Nephron (organoid): ENCODE data around the gene EP300.

Experiments used
- H3K27ac Mint-ChIP-seq, 3 experiments: 2 replicates each; pipeline ENCODE4 v1.8.0; 2020; ENCODE audit warnings: mixed read lengths in 3 of 3, mild to moderate bottlenecking in 2 of 3, moderate library complexity in 1 of 3
- H3K27me3 Mint-ChIP-seq: 2 replicates; pipeline ENCODE4 v1.8.0; 2021; ENCODE audit warnings: low read depth, mild to moderate bottlenecking, moderate library complexity, mixed read lengths
- H3K36me3 Mint-ChIP-seq: 2 replicates; pipeline ENCODE4 v1.8.0; 2020; ENCODE audit warnings: low read depth, mixed read lengths
- H3K4me1 Mint-ChIP-seq: 2 replicates; pipeline ENCODE4 v1.8.0; 2020; ENCODE audit warnings: mixed read lengths
- H3K4me3 Mint-ChIP-seq, 3 experiments: 2 replicates each; pipeline ENCODE4 v1.8.0; 2020; ENCODE audit warnings: mild to moderate bottlenecking in 3 of 3, mixed read lengths in 3 of 3, moderate library complexity in 2 of 3
- H3K9me3 Mint-ChIP-seq: 2 replicates; pipeline ENCODE4 v1.8.0; 2020; ENCODE audit warnings: mixed read lengths
- CTCF ChIP-seq, 3 experiments: fragments of 200-600 bp; sonication (generic); IDR thresholded peaks; one replicate each; pipeline ENCODE4 v1.5.0; 2021; ENCODE audit warnings: antibody characterized with exemption in 3 of 3; ENCODE audit not compliant: unreplicated experiment in 3 of 3

EP300 gene

GRCh38 chr22:41191467-41191866 lies 99.1 kb downstream of the EP300 start:
- H3K9me3 Mint-ChIP-seq: no peaks in the 10 kb centered on the region
- TF ChIP-seq CTCF (IDR thresholded peaks at IDR 0.05; ENCODE audit: unreplicated experiment in 3 of 3): no peak

GRCh38 chr22:41193829-41194228 lies 101.4 kb downstream of the EP300 start:
- Mint-ChIP-seq H3K27me3 (peaks cover 27% of the 10 kb centered on the region), H3K4me1 (peaks cover 6% of the 10 kb centered on the region), H3K27ac (no peak overlapping the region), H3K36me3 (no peaks in the 10 kb centered on the region), H3K9me3 (no peaks in the 10 kb centered on the region), H3K4me3 (peak overlapping the region in 1 of 3 experiments; percentile 2)
- no peak for TF ChIP-seq CTCF (IDR thresholded peaks at IDR 0.05; ENCODE audit: unreplicated experiment in 3 of 3)

More at GRCh38 chr22:41191467-41191866, 99.1 kb downstream of the EP300 start:
- Mint-ChIP-seq H3K27ac (no peak overlapping the region), H3K4me1 (no peaks in the 10 kb centered on the region), H3K36me3 (no peaks in the 10 kb centered on the region), H3K4me3 (no peak overlapping the region), H3K27me3 (peaks cover 9% of the 10 kb centered on the region)

GRCh38 chr22:41197038-41197972 lies 104.9 kb downstream of the EP300 start:
- peaks cover 48% of the 10 kb centered on the region for H3K27me3 Mint-ChIP-seq
- peaks cover 6% of the 10 kb centered on the region for H3K4me1 Mint-ChIP-seq
- no peaks in the 10 kb centered on the region for H3K36me3 Mint-ChIP-seq
- H3K4me3 Mint-ChIP-seq: peak overlapping the region; percentile 84 to 93 (median 86)
- no peak overlapping the region for H3K27ac Mint-ChIP-seq
- no peak for TF ChIP-seq CTCF (IDR thresholded peaks at IDR 0.05; ENCODE audit: unreplicated experiment in 3 of 3)
- H3K9me3 Mint-ChIP-seq: no peaks in the 10 kb centered on the region

GRCh38 chr22:41198027-41198580 lies 105.7 kb downstream of the EP300 start:
- TF ChIP-seq CTCF (IDR thresholded peaks at IDR 0.05; ENCODE audit: unreplicated experiment in 3 of 3): peak in 1 of 3 experiments; percentile 1
- Mint-ChIP-seq H3K4me3 (peak overlapping the region; percentile 84 to 93 (median 86)), H3K4me1 (peaks cover 6% of the 10 kb centered on the region)

GRCh38 chr22:41201141-41201540 lies 108.7 kb downstream of the EP300 start:
- peaks cover 57% of the 10 kb centered on the region for H3K27me3 Mint-ChIP-seq
- no peaks in the 10 kb centered on the region for H3K36me3 Mint-ChIP-seq
- H3K4me1 Mint-ChIP-seq: peaks cover 13% of the 10 kb centered on the region
- H3K9me3 Mint-ChIP-seq: no peaks in the 10 kb centered on the region
- no peak overlapping the region for H3K27ac Mint-ChIP-seq
- no peak overlapping the region for H3K4me3 Mint-ChIP-seq
- no peak for TF ChIP-seq CTCF (IDR thresholded peaks at IDR 0.05; ENCODE audit: unreplicated experiment in 3 of 3)

More at GRCh38 chr22:41198027-41198580, 105.7 kb downstream of the EP300 start:
- Mint-ChIP-seq H3K36me3 (no peaks in the 10 kb centered on the region), H3K27me3 (peaks cover 48% of the 10 kb centered on the region), H3K27ac (no peak overlapping the region), H3K9me3 (no peaks in the 10 kb centered on the region)
